ENCODE measurements around the gene POU2AF1.

DNA sequence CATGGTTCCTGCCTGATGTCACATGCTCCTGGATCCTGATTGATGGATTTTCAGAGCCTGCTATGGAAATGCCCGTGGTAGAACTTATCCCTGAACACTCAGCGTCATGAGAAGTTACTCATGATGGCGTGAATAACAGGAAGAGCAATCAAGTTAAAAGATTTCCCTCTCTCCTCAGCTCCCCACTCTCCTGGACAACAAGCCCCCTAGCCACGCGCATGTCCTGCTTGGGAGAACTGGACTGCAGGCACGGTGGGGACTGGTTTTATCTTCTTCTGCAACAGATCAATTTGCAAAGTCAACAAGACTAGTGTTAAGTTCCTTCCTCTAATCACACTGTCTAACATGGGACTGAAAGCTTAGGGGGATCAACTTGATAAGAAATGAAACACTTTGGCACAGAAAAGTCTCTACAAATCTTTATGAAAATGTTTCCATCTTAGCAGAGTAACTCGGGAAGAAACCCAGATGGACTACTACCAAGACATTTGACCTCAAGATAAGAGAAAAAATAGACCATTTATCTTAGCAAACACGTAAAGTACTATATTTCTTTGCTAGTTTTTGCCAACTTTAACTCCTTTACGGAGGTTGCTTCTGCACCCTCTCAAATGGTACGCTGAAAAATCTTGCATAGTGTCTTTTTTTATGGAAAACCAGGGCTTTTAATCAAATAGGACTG, 27.6 kb downstream of the POU2AF1 start:
- TF ChIP-seq, protein P1, sequence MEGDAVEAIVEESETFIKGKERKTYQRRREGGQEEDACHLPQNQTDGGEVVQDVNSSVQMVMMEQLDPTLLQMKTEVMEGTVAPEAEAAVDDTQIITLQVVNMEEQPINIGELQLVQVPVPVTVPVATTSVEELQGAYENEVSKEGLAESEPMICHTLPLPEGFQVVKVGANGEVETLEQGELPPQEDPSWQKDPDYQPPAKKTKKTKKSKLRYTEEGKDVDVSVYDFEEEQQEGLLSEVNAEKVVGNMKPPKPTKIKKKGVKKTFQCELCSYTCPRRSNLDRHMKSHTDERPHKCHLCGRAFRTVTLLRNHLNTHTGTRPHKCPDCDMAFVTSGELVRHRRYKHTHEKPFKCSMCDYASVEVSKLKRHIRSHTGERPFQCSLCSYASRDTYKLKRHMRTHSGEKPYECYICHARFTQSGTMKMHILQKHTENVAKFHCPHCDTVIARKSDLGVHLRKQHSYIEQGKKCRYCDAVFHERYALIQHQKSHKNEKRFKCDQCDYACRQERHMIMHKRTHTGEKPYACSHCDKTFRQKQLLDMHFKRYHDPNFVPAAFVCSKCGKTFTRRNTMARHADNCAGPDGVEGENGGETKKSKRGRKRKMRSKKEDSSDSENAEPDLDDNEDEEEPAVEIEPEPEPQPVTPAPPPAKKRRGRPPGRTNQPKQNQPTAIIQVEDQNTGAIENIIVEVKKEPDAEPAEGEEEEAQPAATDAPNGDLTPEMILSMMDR (IDR thresholded peaks at IDR 0.05; ENCODE audit: low read depth, low read length, poor library complexity, severe bottlenecking): no peak
- no peak for TF ChIP-seq EZH2phosphoT487 (IDR thresholded peaks at IDR 0.05; ENCODE audit: borderline replicate concordance, low read length)

All from DOHH2 (cell line).